EH (cell line): ENCODE measurements around the gene CROCC.
"Not testable (repeated sequence)": the region's sequence is repeated elsewhere in the genome, so short reads cannot be mapped to it uniquely, and the experiment has no call there.

Experiments
- DNase-seq: peaks from one replicate; pipeline ENCODE4 v3.0.0-alpha.2; 2015; ENCODE audit warnings: low read depth

Gene CROCC

GRCh38 chr1:16938351-16939321 is 16.9 kb downstream of the CROCC start:
- DNase-seq = no peak

- DNase-seq = not testable (repeated sequence)
Observed at GRCh38 chr1:16939386-16940180, 17.9 kb downstream of the CROCC start.

GRCh38 chr1:16944038-16944437 is 22.3 kb downstream of the CROCC start:
- no peak for DNase-seq

- not testable (repeated sequence) for DNase-seq
Observed at GRCh38 chr1:16945512-16945911, 23.8 kb downstream of the CROCC start.

GRCh38 chr1:16946185-16946584 is 24.5 kb downstream of the CROCC start:
- not testable (repeated sequence) for DNase-seq

- DNase-seq = no peak
Observed at GRCh38 chr1:16946646-16947045, 24.9 kb downstream of the CROCC start.

GRCh38 chr1:16948282-16948891 is 26.7 kb downstream of the CROCC start:
- DNase-seq = not testable (repeated sequence)

GRCh38 chr1:16949026-16949425 is 27.3 kb downstream of the CROCC start:
- peak; percentile 54 for DNase-seq

GRCh38 chr1:16952376-16952775 is 30.6 kb downstream of the CROCC start:
- DNase-seq = not testable (repeated sequence)

GRCh38 chr1:16954579-16954978 is 32.8 kb downstream of the CROCC start:
- DNase-seq = no peak

- DNase-seq = no peak
Observed at GRCh38 chr1:16955186-16955585, 33.5 kb downstream of the CROCC start.

- DNase-seq = no peak
Observed at GRCh38 chr1:16956775-16957174, 35.0 kb downstream of the CROCC start.

- DNase-seq = no peak
Observed at GRCh38 chr1:16957731-16958130, 36.0 kb downstream of the CROCC start.

- DNase-seq = no peak
Observed at GRCh38 chr1:16958475-16958874, 36.7 kb downstream of the CROCC start.

- peak; percentile 84 for DNase-seq
Observed at GRCh38 chr1:16960560-16961296, 39.0 kb downstream of the CROCC start.

- DNase-seq = no peak
Observed at GRCh38 chr1:16961297-16962133, 39.8 kb downstream of the CROCC start.

- not testable (repeated sequence) for DNase-seq
Observed at GRCh38 chr1:16964169-16964568, 42.4 kb downstream of the CROCC start.

- no peak for DNase-seq
Observed at GRCh38 chr1:16965486-16966067, 43.8 kb downstream of the CROCC start.

- DNase-seq = no peak
Observed at GRCh38 chr1:16966282-16966681, 44.6 kb downstream of the CROCC start.

- peak; percentile 63 for DNase-seq
Observed at GRCh38 chr1:16967095-16967575, 45.4 kb downstream of the CROCC start.
